Activated CD8-positive, alpha-beta T cell treated with anti-CD3 and anti-CD28 coated beads for 36 hours (primary cell): Measurements from ENCODE around the gene TRMT11. TPM values are rescaled to one million over a fixed set of nuclear protein-coding genes. Genes with fewer than 3 reads are reported as not detected.

Source experiments
- ATAC-seq: fragments of 200-7000 bp; cut with Tn5 transposase; one replicate; pipeline ENCODE4 v1.10.0; 2021; ENCODE audit warnings: mild to moderate bottlenecking, moderate library complexity
- CTCF ChIA-PET: fragments of 350-600 bp; sonication (Branson Sonifier 250); formaldehyde crosslinking; loops from one replicate; lab custom pipeline; 2021; ENCODE audit warnings: antibody characterized with exemption; lab: Charles Lee
- POLR2A ChIA-PET: fragments of 350-600 bp; sonication (Branson Sonifier 250); formaldehyde crosslinking; loops from one replicate; lab custom pipeline; 2021; ENCODE audit warnings: antibody characterized with exemption; lab: Charles Lee
- DNase-seq: peaks from one replicate; pipeline ENCODE4 v3.0.0-alpha.2; 2020
- H3K27ac Mint-ChIP-seq: one replicate; pipeline ENCODE4 v1.8.0; 2021; ENCODE audit warnings: mild to moderate bottlenecking, mixed read lengths
- H3K27me3 Mint-ChIP-seq: one replicate; pipeline ENCODE4 v1.8.0; 2021; ENCODE audit warnings: mixed read lengths
- H3K36me3 Mint-ChIP-seq: one replicate; pipeline ENCODE4 v1.8.0; 2021; ENCODE audit warnings: low read depth, mixed read lengths
- H3K4me1 Mint-ChIP-seq: one replicate; pipeline ENCODE4 v1.8.0; 2021; ENCODE audit warnings: low read depth, mixed read lengths
- H3K4me3 Mint-ChIP-seq: one replicate; pipeline ENCODE4 v1.8.0; 2021; ENCODE audit warnings: mild to moderate bottlenecking, moderate library complexity, mixed read lengths
- H3K9me3 Mint-ChIP-seq: one replicate; pipeline ENCODE4 v1.8.0; 2021; ENCODE audit warnings: mixed read lengths
- CTCF ChIP-seq: fragments of 200-600 bp; IDR thresholded peaks from one replicate; pipeline ENCODE4 v1.8.0; 2022; ENCODE audit warnings: antibody characterized with exemption, mild to moderate bottlenecking
- intact Hi-C: fragments of 100-400 bp; cut with micrococcal nuclease; formaldehyde crosslinking; loops from one replicate; pipeline ENCODE4 v1.10.0; 2022
- total RNA-seq, 2 experiments: library from RNA; stranded (reverse); gene quantifications; one replicate each; pipeline ENCODE4 v1.2.3, GENCODE V29; 2021

The TRMT11 gene
- total RNA-seq, 2 experiments from 2014 or later: 41.5 to 49.1 TPM

- no peak for DNase-seq
- no peak overlapping the region for H3K4me3 Mint-ChIP-seq
- intact Hi-C loops: loop anchor here (5.0 kb wide), 1 partner anchor 42 kb away; no protein-coding TSS in a partner anchor
- peaks cover 17% of the 10 kb centered on the region for H3K4me1 Mint-ChIP-seq
- peaks cover 2% of the 10 kb centered on the region for H3K36me3 Mint-ChIP-seq
- H3K9me3 Mint-ChIP-seq: no peaks in the 10 kb centered on the region
- ChIA-PET CTCF (interaction anchor here (1.2 to 8.5 kb wide), 5 partner anchors 11 to 167 kb away, joined by 3 to 92 read pairs (median 25); no protein-coding TSS in a partner anchor), POLR2A (interaction anchor here (1.8 to 3.5 kb wide), 3 partner anchors 27 to 178 kb away, joined by 5 to 23 read pairs (median 21); partner anchors contain the start of genes NCOA7 and TRMT11)
- H3K27ac Mint-ChIP-seq: no peak overlapping the region
- no peak for TF ChIP-seq CTCF
- no peak for ATAC-seq
- peaks cover 1% of the 10 kb centered on the region for H3K27me3 Mint-ChIP-seq
These were observed 27.3 kb upstream of the TRMT11 start for GRCh38 chr6:125959041-125959440.

- Mint-ChIP-seq H3K9me3 (no peaks in the 10 kb centered on the region), H3K27ac (no peak overlapping the region), H3K4me3 (no peak overlapping the region), H3K27me3 (no peaks in the 10 kb centered on the region), H3K4me1 (peaks cover 16% of the 10 kb centered on the region), H3K36me3 (peaks cover 2% of the 10 kb centered on the region)
- intact Hi-C loops: no loop called here
- TF ChIP-seq CTCF: no peak
- ChIA-PET POLR2A (interaction anchor here (0.6 to 0.7 kb wide), 2 partner anchors 172 to 180 kb away, joined by 3 read pairs; no protein-coding TSS in a partner anchor), CTCF (interaction anchor here (1.1 to 4.8 kb wide), 4 partner anchors 9 to 72 kb away, joined by 3 to 25 read pairs (median 5); partner anchors contain the start of gene TRMT11)
- no peak for DNase-seq
- ATAC-seq: no peak
These were observed 25.2 kb upstream of the TRMT11 start for GRCh38 chr6:125961117-125961516.

GRCh38 chr6:125962900-125963497, 23.3 kb upstream of the TRMT11 start:
- H3K4me3 Mint-ChIP-seq: no peak overlapping the region
- no peak overlapping the region for H3K27ac Mint-ChIP-seq
- intact Hi-C loops: no loop called here
- H3K9me3 Mint-ChIP-seq: no peaks in the 10 kb centered on the region
- ChIA-PET POLR2A (interaction anchor here (0.7 kb wide), 1 partner anchor 1863 kb away, joined by 3 read pairs; no protein-coding TSS in a partner anchor), CTCF (interaction anchor here (0.8 to 4.8 kb wide), 3 partner anchors 11 to 640 kb away, joined by 3 to 25 read pairs (median 3); no protein-coding TSS in a partner anchor)
- H3K27me3 Mint-ChIP-seq: no peaks in the 10 kb centered on the region
- DNase-seq (no peak), ATAC-seq (no peak)
- no peak for TF ChIP-seq CTCF
- peaks cover 8% of the 10 kb centered on the region for H3K36me3 Mint-ChIP-seq
- peaks cover 22% of the 10 kb centered on the region for H3K4me1 Mint-ChIP-seq

- no peaks in the 10 kb centered on the region for H3K27me3 Mint-ChIP-seq
- peaks cover 17% of the 10 kb centered on the region for H3K36me3 Mint-ChIP-seq
- intact Hi-C loops: no loop called here
- DNase-seq (no peak), ATAC-seq (no peak)
- ChIA-PET POLR2A (interaction anchor here (1.4 to 1.5 kb wide), 2 partner anchors 22 to 183 kb away, joined by 4 read pairs; partner anchors contain the start of gene TRMT11), CTCF (interaction anchor here (0.8 to 2.0 kb wide), 4 partner anchors 11 to 641 kb away, joined by 3 to 13 read pairs (median 6); no protein-coding TSS in a partner anchor)
- no peak overlapping the region for H3K27ac Mint-ChIP-seq
- no peaks in the 10 kb centered on the region for H3K9me3 Mint-ChIP-seq
- no peak for TF ChIP-seq CTCF
- H3K4me3 Mint-ChIP-seq: no peak overlapping the region
- peaks cover 25% of the 10 kb centered on the region for H3K4me1 Mint-ChIP-seq
These were observed 22.5 kb upstream of the TRMT11 start for GRCh38 chr6:125963817-125964216.

GRCh38 chr6:125966569-125966968, 19.8 kb upstream of the TRMT11 start:
- H3K9me3 Mint-ChIP-seq: no peaks in the 10 kb centered on the region
- DNase-seq: no peak
- no peak for ATAC-seq
- ChIA-PET CTCF (interaction anchor here (1.8 to 2.5 kb wide), 2 partner anchors 10 to 11 kb away, joined by 9 to 10 read pairs; partner anchors contain the start of gene HINT3), POLR2A (no interaction called here)
- TF ChIP-seq CTCF: no peak
- no peaks in the 10 kb centered on the region for H3K27me3 Mint-ChIP-seq
- intact Hi-C loops: no loop called here
- H3K36me3 Mint-ChIP-seq: peaks cover 18% of the 10 kb centered on the region
- H3K4me1 Mint-ChIP-seq: peaks cover 33% of the 10 kb centered on the region
- no peak overlapping the region for H3K27ac Mint-ChIP-seq
- no peak overlapping the region for H3K4me3 Mint-ChIP-seq
